H9 (cell line): ENCODE data around the gene CYP2U1. TPM values are rescaled to one million over a fixed set of nuclear protein-coding genes. Genes with fewer than 3 reads are reported as not detected.

ENCODE experiments used
- DNase-seq: peaks from one replicate; pipeline ENCODE4 v3.0.0-alpha.2; 2017
- H2AFZ ChIP-seq: one replicate; pipeline ENCODE4 v1.6.1; 2013; ENCODE audit warnings: mild to moderate bottlenecking, low read length, control low read depth, moderate library complexity
- H2AK5ac ChIP-seq: 2 replicates; pipeline ENCODE4 v1.6.1; 2013; ENCODE audit warnings: low read length, control low read depth, mixed read lengths; ENCODE audit not compliant: insufficient read length
- H2BK120ac ChIP-seq: one replicate; pipeline ENCODE4 v1.6.1; 2013; ENCODE audit warnings: low read depth, mild to moderate bottlenecking, low read length, control low read depth, inconsistent platforms; ENCODE audit not compliant: poor library complexity, severe bottlenecking
- H2BK12ac ChIP-seq: 2 replicates; pipeline ENCODE4 v1.6.1; 2013; ENCODE audit warnings: low read length, control low read depth, mixed read lengths, low read depth; ENCODE audit not compliant: insufficient read length
- H2BK15ac ChIP-seq: 2 replicates; pipeline ENCODE4 v1.6.1; 2013; ENCODE audit warnings: low read depth, low read length, control low read depth
- H2BK20ac ChIP-seq: one replicate; pipeline ENCODE4 v1.6.1; 2013; ENCODE audit warnings: low read depth, mild to moderate bottlenecking, low read length, control low read depth, inconsistent platforms; ENCODE audit not compliant: poor library complexity, severe bottlenecking
- H2BK5ac ChIP-seq: 2 replicates; pipeline ENCODE4 v1.6.1; 2013; ENCODE audit warnings: low read length, control low read depth, mixed read lengths; ENCODE audit not compliant: insufficient read length
- H3K14ac ChIP-seq: 2 replicates; pipeline ENCODE4 v1.6.1; 2013; ENCODE audit warnings: low read length, control low read depth; ENCODE audit not compliant: insufficient read depth
- H3K18ac ChIP-seq: 2 replicates; pipeline ENCODE4 v1.6.1; 2013; ENCODE audit warnings: low read depth, mild to moderate bottlenecking, mixed read lengths, low read length, control low read depth; ENCODE audit not compliant: insufficient read length
- H3K23ac ChIP-seq: 2 replicates; pipeline ENCODE4 v1.6.1; 2013; ENCODE audit warnings: low read length, control low read depth, mixed read lengths, low read depth; ENCODE audit not compliant: insufficient read length
- H3K23me2 ChIP-seq: 2 replicates; pipeline ENCODE4 v1.6.1; 2013; ENCODE audit warnings: low read depth, mild to moderate bottlenecking, mixed read lengths, low read length, control low read depth; ENCODE audit not compliant: insufficient read length, poor library complexity, severe bottlenecking
- H3K27ac ChIP-seq: 2 replicates; pipeline ENCODE4 v1.5.1; 2013; ENCODE audit warnings: low read length, control low read depth, mixed read lengths, low read depth; ENCODE audit not compliant: insufficient read length
- H3K27me3 ChIP-seq: 2 replicates; pipeline ENCODE4 v1.6.1; 2013; ENCODE audit warnings: low read length, control low read depth, inconsistent platforms; ENCODE audit not compliant: insufficient read depth
- H3K4ac ChIP-seq: 2 replicates; pipeline ENCODE4 v1.6.1; 2013; ENCODE audit warnings: low read depth, mild to moderate bottlenecking, control low read depth, inconsistent platforms, low read length, moderate library complexity
- H3K4me1 ChIP-seq: 2 replicates; pipeline ENCODE4 v1.6.1; 2013; ENCODE audit warnings: low read length, control low read depth, inconsistent platforms; ENCODE audit not compliant: insufficient read depth
- H3K4me2 ChIP-seq: 2 replicates; pipeline ENCODE4 v1.6.1; 2013; ENCODE audit warnings: low read length, control low read depth, mixed read lengths; ENCODE audit not compliant: insufficient read length, insufficient read depth
- H3K56ac ChIP-seq: 2 replicates; pipeline ENCODE4 v1.6.1; 2013; ENCODE audit warnings: low read depth, mild to moderate bottlenecking, mixed read lengths, low read length, control low read depth; ENCODE audit not compliant: insufficient read length
- H3K79me1 ChIP-seq: 2 replicates; pipeline ENCODE4 v1.6.1; 2013; ENCODE audit warnings: low read depth, mild to moderate bottlenecking, moderate library complexity, low read length, control low read depth, inconsistent platforms; ENCODE audit not compliant: insufficient read depth, poor library complexity, severe bottlenecking
- H3K79me2 ChIP-seq: 2 replicates; pipeline ENCODE4 v1.6.1; 2013; ENCODE audit warnings: low read length, control low read depth, inconsistent platforms; ENCODE audit not compliant: insufficient read depth
- H3K9ac ChIP-seq: 2 replicates; pipeline ENCODE4 v1.6.1; 2013; ENCODE audit warnings: low read length, control low read depth, mixed read lengths; ENCODE audit not compliant: insufficient read length; ENCODE audit errors: extremely low read depth
- H3K9me3 ChIP-seq: one replicate; pipeline ENCODE4 v1.6.1; 2013; ENCODE audit warnings: low read depth, low read length, inconsistent platforms; ENCODE audit not compliant: control insufficient read depth
- H3T11ph ChIP-seq: one replicate; pipeline ENCODE4 v1.6.1; 2013; ENCODE audit warnings: mild to moderate bottlenecking, low read length, control low read depth, inconsistent platforms
- H4K20me1 ChIP-seq: one replicate; pipeline ENCODE4 v1.6.1; 2013; ENCODE audit not compliant: control insufficient read depth, insufficient read length, insufficient read depth
- H4K5ac ChIP-seq: 2 replicates; pipeline ENCODE4 v1.6.1; 2013; ENCODE audit warnings: low read depth, mild to moderate bottlenecking, mixed read lengths, low read length, control low read depth; ENCODE audit not compliant: insufficient read length
- H4K8ac ChIP-seq: replicated peaks from 2 replicates; pipeline ENCODE4 v1.6.1; 2013; ENCODE audit warnings: low read length, control low read depth, mixed read lengths, low read depth; ENCODE audit not compliant: insufficient read length
- H4K91ac ChIP-seq: 2 replicates; pipeline ENCODE4 v1.6.1; 2013; ENCODE audit warnings: low read depth, mild to moderate bottlenecking, moderate library complexity, mixed read lengths, low read length, control low read depth; ENCODE audit not compliant: insufficient read length
- H3K27ac Mint-ChIP-seq, 3 experiments: 2 replicates in 2 of 3; 3 replicates in 1 of 3; pipeline ENCODE4 v1.8.0; 2020 to 2021; ENCODE audit warnings: mixed read lengths in 3 of 3, mild to moderate bottlenecking in 1 of 3, moderate library complexity in 1 of 3
- H3K27me3 Mint-ChIP-seq: 2 replicates; pipeline ENCODE4 v1.8.0; 2021; ENCODE audit warnings: low read depth, mild to moderate bottlenecking, moderate library complexity, mixed read lengths
- H3K36me3 Mint-ChIP-seq, 3 experiments: 2 replicates in 2 of 3; 3 replicates in 1 of 3; pipeline ENCODE4 v1.8.0; 2020 to 2021; ENCODE audit warnings: low read depth in 3 of 3, mixed read lengths in 3 of 3; ENCODE audit not compliant: insufficient read depth in 1 of 3
- H3K4me1 Mint-ChIP-seq, 2 experiments: 2 replicates each; pipeline ENCODE4 v1.8.0; 2020; ENCODE audit warnings: mixed read lengths in 2 of 2
- H3K4me3 Mint-ChIP-seq, 2 experiments: 2 replicates in 1 of 2; 3 replicates in 1 of 2; pipeline ENCODE4 v1.8.0; 2020 to 2021; ENCODE audit warnings: mild to moderate bottlenecking in 2 of 2, mixed read lengths in 2 of 2, moderate library complexity in 1 of 2
- H3K9me3 Mint-ChIP-seq, 2 experiments: 2 replicates in 1 of 2; 3 replicates in 1 of 2; pipeline ENCODE4 v1.8.0; 2020; ENCODE audit warnings: mild to moderate bottlenecking in 2 of 2, mixed read lengths in 2 of 2, moderate library complexity in 1 of 2
- CTCF ChIP-seq: fragments of 200-600 bp; sonication (generic); conservative IDR thresholded peaks from 3 replicates; pipeline ENCODE4 v1.8.0; 2021; ENCODE audit warnings: antibody characterized with exemption, mild to moderate bottlenecking
- WGBS: extraction: QIAGEN DNeasy Blood & Tissue Kit; methylation state at CpG from one replicate; pipeline ENCODE4 v1.1.7; 2013; ENCODE audit warnings: missing lambda C conversion rate, low lambda C conversion rate, mixed read lengths; ENCODE audit not compliant: insufficient read length; ENCODE audit errors: extremely low coverage; 5-methylcytosine and 5-hydroxymethylcytosine counted together
- total RNA-seq: library from RNA; stranded (reverse); gene quantifications from 2 replicates; pipeline ENCODE4 v1.2.1, GENCODE V29; 2021

Gene CYP2U1
- total RNA-seq, 1 experiment from 2014 or later: 9.6 TPM

- no peak overlapping the region for H2AK5ac ChIP-seq
- H2BK5ac ChIP-seq: no peak overlapping the region
- no peak overlapping the region for H2BK120ac ChIP-seq
- TF ChIP-seq CTCF: no peak
- no peak overlapping the region for H2AFZ ChIP-seq
- H3K4me3 Mint-ChIP-seq: no peak overlapping the region
- H3K27ac Mint-ChIP-seq: no peak overlapping the region
- H3K9ac ChIP-seq: no peak overlapping the region
- no peaks in the 10 kb centered on the region for H3K79me1 ChIP-seq
- no peak overlapping the region for H3K23ac ChIP-seq
- no peaks in the 10 kb centered on the region for H3K27me3 ChIP-seq
- H2BK20ac ChIP-seq: no peak overlapping the region
- no peak overlapping the region for H2BK15ac ChIP-seq
- H3K4me2 ChIP-seq: no peak overlapping the region
- H3K9me3 Mint-ChIP-seq: peaks cover 6 to 19% of the 10 kb centered on the region in 2 experiments
- H3K4me1 ChIP-seq: no peaks in the 10 kb centered on the region
- DNase-seq: no peak
- H3K56ac ChIP-seq: no peak overlapping the region
- H3T11ph ChIP-seq: no peak overlapping the region
- no peaks in the 10 kb centered on the region for H3K9me3 ChIP-seq
- no peak overlapping the region for H3K14ac ChIP-seq
- no peak overlapping the region for H4K91ac ChIP-seq
- no peak overlapping the region for H2BK12ac ChIP-seq
- no peaks in the 10 kb centered on the region for H3K23me2 ChIP-seq
- H4K5ac ChIP-seq: no peak overlapping the region
- H3K4me1 Mint-ChIP-seq: peaks cover 3 to 12% of the 10 kb centered on the region in 2 experiments
- H3K36me3 Mint-ChIP-seq: peaks cover 2 to 16% (median 7%) of the 10 kb centered on the region in 3 experiments; a peak in 6 of 7 replicates
- no peaks in the 10 kb centered on the region for H4K20me1 ChIP-seq
- H4K8ac ChIP-seq: no peak overlapping the region
- H3K79me2 ChIP-seq: no peaks in the 10 kb centered on the region
- no peak overlapping the region for H3K27ac ChIP-seq
- H3K18ac ChIP-seq: no peak overlapping the region
- no CpG with 5 or more reads among the region's 2 CpGs for WGBS
- H3K27me3 Mint-ChIP-seq: no peaks in the 10 kb centered on the region; the same call in 1 of the 2 replicates
- H3K4ac ChIP-seq: no peak overlapping the region
Measured at GRCh38 chr4:107917500-107917899, 13.8 kb upstream of the CYP2U1 start.
